Measurements from ENCODE around the gene TCP11X1.
"Not testable (repeated sequence)": the region's sequence is repeated elsewhere in the genome, so short reads cannot be mapped to it uniquely, and the experiment has no call there.

The TCP11X1 gene

GRCh38 chrX:102214986-102215385, at the start of gene TCP11X1:
Gene TCP11X1 (plus strand): TSS chrX:102215301.
- DNase-seq = not testable (repeated sequence)

GRCh38 chrX:102185967-102186720, 29.0 kb upstream of the TCP11X1 start:
- no peak for DNase-seq

- not testable (repeated sequence) for DNase-seq
These were observed 7.2 kb upstream of the TCP11X1 start for GRCh38 chrX:102207940-102208339.

- DNase-seq = not testable (repeated sequence)
These were observed 1.4 kb downstream of the TCP11X1 start for GRCh38 chrX:102216497-102216896.

- not testable (repeated sequence) for DNase-seq
These were observed 20.6 kb downstream of the TCP11X1 start for GRCh38 chrX:102235678-102236077.

GRCh38 chrX:102240265-102240664, 25.2 kb downstream of the TCP11X1 start:
- not testable (repeated sequence) for DNase-seq

GRCh38 chrX:102246893-102247292, 31.8 kb downstream of the TCP11X1 start, which contains the start of gene NXF2:
Gene NXF2 (plus strand): TSS chrX:102247167. CDS start chrX:102307079, 59,912 bp downstream.
- not testable (repeated sequence) for DNase-seq

- DNase-seq = not testable (repeated sequence)
These were observed 57.1 kb downstream of the TCP11X1 start for GRCh38 chrX:102272231-102272630.
